PC-3 (cell line): ENCODE results near the gene TRAPPC2.

Experiments used
- EZH2 ChIP-seq: fragments of 300-600 bp; sonication (generic); IDR thresholded peaks from one replicate; pipeline ENCODE4 v1.6.1; 2017; ENCODE audit warnings: antibody characterized with exemption, mild to moderate bottlenecking, low read length; ENCODE audit not compliant: unreplicated experiment
- TF ChIP-seq, protein P1 (sequence below): fragments of 300-600 bp; sonication (generic); conservative IDR thresholded peaks from 2 replicates; pipeline ENCODE4 v1.5.1; 2017; ENCODE audit warnings: antibody characterized with exemption, low read depth, mild to moderate bottlenecking, low read length

DNA sequence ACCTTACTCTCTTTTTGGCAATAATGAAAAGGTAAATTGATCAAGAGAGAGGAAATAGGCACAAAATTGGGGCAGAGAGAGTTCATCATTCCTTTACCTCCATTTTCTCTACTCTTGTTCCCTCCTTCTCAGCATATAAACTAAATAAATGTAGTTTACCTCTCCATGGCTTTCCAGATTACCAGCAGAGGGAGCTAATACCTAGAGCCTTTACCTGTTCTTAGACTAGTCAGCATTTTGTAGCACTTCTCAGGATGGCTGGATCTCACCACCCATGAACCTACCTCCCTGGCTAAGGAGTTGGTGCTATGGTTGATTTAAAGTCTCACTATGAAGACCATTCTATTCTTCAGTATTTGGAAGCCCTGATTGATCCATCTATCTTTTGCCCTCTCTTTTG lies 15.8 kb upstream of the TRAPPC2 start:
- TF ChIP-seq, protein P1, sequence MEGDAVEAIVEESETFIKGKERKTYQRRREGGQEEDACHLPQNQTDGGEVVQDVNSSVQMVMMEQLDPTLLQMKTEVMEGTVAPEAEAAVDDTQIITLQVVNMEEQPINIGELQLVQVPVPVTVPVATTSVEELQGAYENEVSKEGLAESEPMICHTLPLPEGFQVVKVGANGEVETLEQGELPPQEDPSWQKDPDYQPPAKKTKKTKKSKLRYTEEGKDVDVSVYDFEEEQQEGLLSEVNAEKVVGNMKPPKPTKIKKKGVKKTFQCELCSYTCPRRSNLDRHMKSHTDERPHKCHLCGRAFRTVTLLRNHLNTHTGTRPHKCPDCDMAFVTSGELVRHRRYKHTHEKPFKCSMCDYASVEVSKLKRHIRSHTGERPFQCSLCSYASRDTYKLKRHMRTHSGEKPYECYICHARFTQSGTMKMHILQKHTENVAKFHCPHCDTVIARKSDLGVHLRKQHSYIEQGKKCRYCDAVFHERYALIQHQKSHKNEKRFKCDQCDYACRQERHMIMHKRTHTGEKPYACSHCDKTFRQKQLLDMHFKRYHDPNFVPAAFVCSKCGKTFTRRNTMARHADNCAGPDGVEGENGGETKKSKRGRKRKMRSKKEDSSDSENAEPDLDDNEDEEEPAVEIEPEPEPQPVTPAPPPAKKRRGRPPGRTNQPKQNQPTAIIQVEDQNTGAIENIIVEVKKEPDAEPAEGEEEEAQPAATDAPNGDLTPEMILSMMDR: peak; percentile 73
- TF ChIP-seq EZH2: no peak
